Esophagus muscularis mucosa (tissue), 3 donors: Measurements from ENCODE around the gene ZNF474.

ENCODE experiments used
- POLR2A ChIP-seq: fragments of 450-650 bp; IDR thresholded peaks from one replicate; pipeline ENCODE4 v1.6.1; 2017; ENCODE audit warnings: antibody characterized with exemption, moderate library complexity, mild to moderate bottlenecking, low read depth
- TF ChIP-seq, protein P1 (sequence below), 3 experiments: fragments of 200-600 bp in 2 of 3; fragments of 450-650 bp in 1 of 3; sonication (generic) in 2 of 3; IDR thresholded peaks; one replicate each; pipeline ENCODE4 v1.5.1; 2017 to 2019; ENCODE audit warnings: antibody characterized with exemption in 3 of 3, mild to moderate bottlenecking in 2 of 3, moderate library complexity in 1 of 3

DNA sequence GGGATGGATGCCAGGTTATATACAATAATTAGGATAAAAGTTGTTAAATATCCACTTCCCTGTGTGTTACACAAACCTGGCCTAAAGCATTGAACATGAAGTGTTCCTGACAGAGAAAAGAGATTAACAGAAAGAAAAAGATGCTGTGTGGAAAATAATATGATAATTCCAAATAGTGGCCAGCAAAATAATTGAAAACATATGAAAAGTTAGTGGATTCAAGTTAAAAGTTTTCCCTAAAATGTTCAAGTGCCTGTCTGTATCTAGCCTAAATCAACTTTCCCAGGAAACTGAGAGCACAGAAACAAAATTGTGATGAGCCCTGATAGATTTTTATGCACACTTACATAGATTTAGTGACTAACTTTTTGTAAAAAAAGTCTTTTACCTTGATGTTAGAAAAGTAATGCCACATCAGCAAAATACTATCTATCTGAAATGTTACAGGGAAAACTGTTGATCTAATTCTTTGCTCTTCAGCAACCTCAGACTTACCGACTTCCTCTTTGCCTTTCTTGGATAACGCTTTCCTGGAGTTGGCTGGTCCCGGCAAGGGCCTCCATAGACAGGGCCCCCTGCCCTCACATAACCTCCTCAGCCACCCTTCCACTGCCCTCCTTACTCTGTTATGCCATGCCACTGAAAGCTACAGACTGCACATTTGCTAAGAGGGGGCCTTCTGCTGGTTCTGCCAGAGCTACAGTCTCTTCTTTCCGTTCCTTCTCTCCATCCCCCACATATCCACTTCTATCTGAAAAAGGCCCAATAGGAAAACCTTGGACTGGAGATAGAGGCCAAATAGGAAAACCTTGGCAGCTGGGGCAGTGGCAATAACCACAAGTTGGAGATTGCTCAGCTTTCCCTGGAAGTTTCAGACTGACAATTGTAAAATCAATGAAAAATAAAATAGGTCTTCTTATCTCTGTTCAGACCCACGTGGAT is 44.4 kb downstream of the ZNF474 start:
- TF ChIP-seq, protein P1, sequence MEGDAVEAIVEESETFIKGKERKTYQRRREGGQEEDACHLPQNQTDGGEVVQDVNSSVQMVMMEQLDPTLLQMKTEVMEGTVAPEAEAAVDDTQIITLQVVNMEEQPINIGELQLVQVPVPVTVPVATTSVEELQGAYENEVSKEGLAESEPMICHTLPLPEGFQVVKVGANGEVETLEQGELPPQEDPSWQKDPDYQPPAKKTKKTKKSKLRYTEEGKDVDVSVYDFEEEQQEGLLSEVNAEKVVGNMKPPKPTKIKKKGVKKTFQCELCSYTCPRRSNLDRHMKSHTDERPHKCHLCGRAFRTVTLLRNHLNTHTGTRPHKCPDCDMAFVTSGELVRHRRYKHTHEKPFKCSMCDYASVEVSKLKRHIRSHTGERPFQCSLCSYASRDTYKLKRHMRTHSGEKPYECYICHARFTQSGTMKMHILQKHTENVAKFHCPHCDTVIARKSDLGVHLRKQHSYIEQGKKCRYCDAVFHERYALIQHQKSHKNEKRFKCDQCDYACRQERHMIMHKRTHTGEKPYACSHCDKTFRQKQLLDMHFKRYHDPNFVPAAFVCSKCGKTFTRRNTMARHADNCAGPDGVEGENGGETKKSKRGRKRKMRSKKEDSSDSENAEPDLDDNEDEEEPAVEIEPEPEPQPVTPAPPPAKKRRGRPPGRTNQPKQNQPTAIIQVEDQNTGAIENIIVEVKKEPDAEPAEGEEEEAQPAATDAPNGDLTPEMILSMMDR (IDR thresholded peaks at IDR 0.05): no peak
- TF ChIP-seq POLR2A: no peak
